GM10266 (cell line): ENCODE results near the gene IL20.

Experiments
- DNase-seq: peaks from one replicate; pipeline ENCODE4 v3.0.0; 2012; ENCODE audit errors: extremely low spot score
- CTCF ChIP-seq: IDR thresholded peaks from 2 replicates; pipeline ENCODE4 v1.5.1; 2012; ENCODE audit warnings: mild to moderate bottlenecking, low read depth; ENCODE audit not compliant: control insufficient read depth, insufficient read depth; ENCODE audit errors: missing control alignments

IL20 gene

GRCh38 chr1:206897175-206897574, 31.8 kb downstream of the IL20 start, which contains the start of gene IL24:
Gene IL24, plus strand, starts transcription at chr1:206897443. Its CDS starts 390 bp downstream, at chr1:206897833.
- no peak for DNase-seq
- no peak for TF ChIP-seq CTCF

GRCh38 chr1:206898089-206898914, 32.9 kb downstream of the IL20 start:
- TF ChIP-seq CTCF: no peak
- DNase-seq: no peak

GRCh38 chr1:206898915-206899431, 33.5 kb downstream of the IL20 start:
- TF ChIP-seq CTCF: no peak
- DNase-seq: no peak

GRCh38 chr1:206899717-206900116, 34.3 kb downstream of the IL20 start:
- no peak for DNase-seq
- no peak for TF ChIP-seq CTCF

- DNase-seq: no peak
- no peak for TF ChIP-seq CTCF
Observed at GRCh38 chr1:206900149-206900548, 34.7 kb downstream of the IL20 start.

GRCh38 chr1:206901944-206902343, 36.5 kb downstream of the IL20 start:
- DNase-seq: no peak
- TF ChIP-seq CTCF: peak; percentile 4

- no peak for DNase-seq
- no peak for TF ChIP-seq CTCF
Observed at GRCh38 chr1:206902702-206903101, 37.3 kb downstream of the IL20 start.
